HCT116 (cell line): ENCODE measurements around the gene CXADR. TPM values are rescaled to one million over a fixed set of nuclear protein-coding genes. Genes with fewer than 3 reads are reported as not detected.

Experiments
- ATAC-seq: fragments of 200-7000 bp; cut with Tn5 transposase; 2 replicates; pipeline ENCODE4 v1.9.1; 2020; ENCODE audit warnings: mild to moderate bottlenecking, moderate library complexity
- BruUV-seq: library from RNA; stranded (reverse); fragments of 400-500 nt; replicated peaks from 2 replicates; lab custom pipeline; 2021; lab: Mats Ljungman, UMichigan
- CTCF ChIA-PET: fragments of 300-600 bp; sonication (Branson Sonifier 250); formaldehyde crosslinking; loops from one replicate; lab custom pipeline; 2021; ENCODE audit warnings: antibody characterized with exemption; lab: Charles Lee
- POLR2A ChIA-PET: fragments of 300-600, 350-600 bp; sonication (Branson Sonifier 250); formaldehyde crosslinking; loops from one replicate; lab custom pipeline; 2021; ENCODE audit warnings: antibody characterized with exemption; lab: Charles Lee
- RAD21 ChIA-PET, 2 experiments: fragments of 300-600 bp; sonication (Branson Sonifier 250); formaldehyde crosslinking; loops; one replicate each; lab custom pipeline; 2023; ENCODE audit warnings: low total read pairs in 2 of 2; ENCODE audit not compliant: uncharacterized antibody in 2 of 2, unreplicated experiment in 2 of 2, low non-redundant PET in 1 of 2; lab: Charles Lee
- DNase-seq: peaks from one replicate; pipeline ENCODE4 v3.0.0-alpha.2; 2010; ENCODE audit warnings: low read depth, low spot score
- H2AFZ ChIP-seq: fragments of 200-600 bp; shearing (Covaris generic), sonication (generic); 2 replicates; pipeline ENCODE4 v1.6.1; 2017; ENCODE audit warnings: low read depth, mixed run types, mixed read lengths, antibody characterized with exemption, low read length; ENCODE audit not compliant: poor library complexity, severe bottlenecking
- H3K27ac ChIP-seq: 2 replicates; pipeline ENCODE4 v1.5.1; 2012; ENCODE audit warnings: low read depth, low read length
- H3K27me3 ChIP-seq: fragments of 200-600 bp; sonication (generic); 2 replicates; pipeline ENCODE4 v1.6.1; 2016; ENCODE audit warnings: mixed run types, low read length, mixed read lengths; ENCODE audit not compliant: insufficient read depth
- H3K36me3 ChIP-seq, 2 experiments: fragments of 200-500 bp in 1 of 2; fragments of 200-600 bp in 1 of 2; sonication (Bioruptor generic) in 1 of 2; sonication (generic) in 1 of 2; 2 replicates each; pipeline versions ENCODE4 v1.5.1 to v1.6.1; 2014 to 2016; ENCODE audit warnings: low read length in 2 of 2, inconsistent platforms in 1 of 2, mixed read lengths in 1 of 2, mixed run types in 1 of 2; ENCODE audit not compliant: insufficient read depth in 2 of 2, control insufficient read depth in 1 of 2
- H3K4me1 ChIP-seq, 2 experiments: fragments of 200-600 bp in 1 of 2; sonication (generic) in 1 of 2; 2 replicates each; pipeline versions ENCODE4 v1.5.1 to v1.6.1; 2012 to 2017; ENCODE audit warnings: low read length in 2 of 2, inconsistent platforms in 1 of 2, mild to moderate bottlenecking in 1 of 2, mixed read lengths in 1 of 2, mixed run types in 1 of 2, moderate library complexity in 1 of 2; ENCODE audit not compliant: insufficient read depth in 2 of 2, control insufficient read depth in 1 of 2
- H3K4me2 ChIP-seq: fragments of 200-600 bp; sonication (generic); 2 replicates; pipeline ENCODE4 v1.6.1; 2017; ENCODE audit warnings: mixed run types, low read length, mixed read lengths
- H3K4me3 ChIP-seq, 2 experiments: fragments of 200-600 bp in 1 of 2; sonication (generic) in 1 of 2; replicated peaks in 1 of 2; 2 replicates each; pipeline ENCODE4 v1.5.1; 2011 to 2016; ENCODE audit warnings: low read length in 2 of 2, control low read depth in 1 of 2, low read depth in 1 of 2, mild to moderate bottlenecking in 1 of 2, mixed read lengths in 1 of 2, mixed run types in 1 of 2
- H3K79me2 ChIP-seq: fragments of 200-600 bp; sonication (generic); 2 replicates; pipeline ENCODE4 v1.6.1; 2017; ENCODE audit warnings: mild to moderate bottlenecking, mixed run types, low read length, moderate library complexity, mixed read lengths; ENCODE audit not compliant: insufficient read depth
- H3K9ac ChIP-seq: fragments of 200-600 bp; sonication (generic); 2 replicates; pipeline ENCODE4 v1.6.1; 2016; ENCODE audit warnings: low read length, mixed read lengths
- H3K9me2 ChIP-seq: fragments of 200-600 bp; sonication (generic), shearing (Covaris generic); 2 replicates; pipeline ENCODE4 v1.6.1; 2017; ENCODE audit warnings: mixed run types, mild to moderate bottlenecking, moderate library complexity; ENCODE audit not compliant: insufficient read depth
- H3K9me3 ChIP-seq, 2 experiments: fragments of 200-500 bp in 1 of 2; fragments of 200-600 bp in 1 of 2; sonication (Bioruptor generic) in 1 of 2; sonication (generic) in 1 of 2; 2 replicates each; pipeline ENCODE4 v1.6.1; 2014 to 2017; ENCODE audit warnings: low read length in 2 of 2, mixed read lengths in 2 of 2, inconsistent platforms in 1 of 2, low read depth in 1 of 2, mild to moderate bottlenecking in 1 of 2, mixed run types in 1 of 2, moderate library complexity in 1 of 2; ENCODE audit not compliant: control insufficient read depth in 1 of 2, insufficient read depth in 1 of 2
- H4K20me1 ChIP-seq: fragments of 200-600 bp; sonication (generic), shearing (Covaris generic); 2 replicates; pipeline ENCODE4 v1.6.1; 2017; ENCODE audit warnings: mixed run types, mild to moderate bottlenecking, moderate library complexity; ENCODE audit not compliant: insufficient read depth
- CEBPB ChIP-seq: IDR thresholded peaks from 2 replicates; pipeline ENCODE4 v1.6.1; 2012; ENCODE audit warnings: low read depth
- CTCF ChIP-seq, 3 experiments: fragments of 200-600 bp in 1 of 3; sonication (generic) in 1 of 3; IDR thresholded peaks in 2 of 3; conservative IDR thresholded peaks in 1 of 3; 2 replicates each; pipeline ENCODE4 v1.5.1; 2012 to 2017; ENCODE audit warnings: low read depth in 2 of 3, low read length in 2 of 3, antibody characterized with exemption in 1 of 3, borderline replicate concordance in 1 of 3, control low read depth in 1 of 3, mild to moderate bottlenecking in 1 of 3, mixed read lengths in 1 of 3, mixed run types in 1 of 3, moderate library complexity in 1 of 3; ENCODE audit not compliant: insufficient read depth in 1 of 3
- EGR1 ChIP-seq: IDR thresholded peaks from 2 replicates; pipeline ENCODE4 v1.6.1; 2012; ENCODE audit warnings: low read depth
- ELF1 ChIP-seq: IDR thresholded peaks from 2 replicates; pipeline ENCODE4 v1.6.1; 2012; ENCODE audit warnings: low read depth, borderline replicate concordance
- EZH2 ChIP-seq: fragments of 200-600 bp; sonication (generic); IDR thresholded peaks from 2 replicates; pipeline ENCODE4 v1.6.1; 2017; ENCODE audit warnings: antibody characterized with exemption, mixed run types
- EZH2phosphoT487 ChIP-seq: fragments of 200-600 bp; IDR thresholded peaks from 2 replicates; pipeline ENCODE4 v1.6.1; 2018; ENCODE audit warnings: antibody characterized with exemption, borderline replicate concordance
- FOSL1 ChIP-seq: IDR thresholded peaks from 2 replicates; pipeline ENCODE4 v1.6.1; 2012; ENCODE audit warnings: low read depth
- JUND ChIP-seq: IDR thresholded peaks from 2 replicates; pipeline ENCODE4 v1.6.1; 2012
- POLR2A ChIP-seq: IDR thresholded peaks from 2 replicates; pipeline ENCODE4 v1.7.0; 2011; ENCODE audit warnings: borderline replicate concordance; ENCODE audit not compliant: insufficient read depth, insufficient read length; ENCODE audit errors: extremely low read depth
- POLR2AphosphoS5 ChIP-seq: IDR thresholded peaks from 2 replicates; pipeline ENCODE4 v1.6.1; 2011; ENCODE audit warnings: mild to moderate bottlenecking, low read depth, low read length, moderate library complexity
- RAD21 ChIP-seq: IDR thresholded peaks from 2 replicates; pipeline ENCODE4 v1.6.1; 2012; ENCODE audit warnings: low read depth, mild to moderate bottlenecking
- SP1 ChIP-seq: IDR thresholded peaks from 2 replicates; pipeline ENCODE4 v1.6.1; 2012; ENCODE audit warnings: low read depth
- SRF ChIP-seq: IDR thresholded peaks from 2 replicates; pipeline ENCODE4 v1.6.1; 2012; ENCODE audit warnings: low read depth
- YY1 ChIP-seq: IDR thresholded peaks from 2 replicates; pipeline ENCODE4 v1.6.1; 2011; ENCODE audit warnings: low read length, low read depth, moderate library complexity, mild to moderate bottlenecking; ENCODE audit not compliant: insufficient replicate concordance; ENCODE audit errors: extremely low read depth
- ZFX ChIP-seq: fragments of 450-650 bp; IDR thresholded peaks from 2 replicates; pipeline ENCODE4 v1.6.1; 2017
- ZNF274 ChIP-seq: fragments of 200-500 bp; sonication (Bioruptor generic); IDR thresholded peaks from 2 replicates; pipeline ENCODE4 v1.6.1; 2014; ENCODE audit warnings: mild to moderate bottlenecking, low read depth, low read length, inconsistent platforms
- intact Hi-C: fragments of 100-400 bp; cut with micrococcal nuclease; formaldehyde crosslinking; loops from 2 replicates; pipeline ENCODE4 v1.10.0; 2022
- total RNA-seq: library from RNA; stranded (reverse); gene quantifications from one replicate; pipeline ENCODE4 v1.2.1, GENCODE V29; 2021; ENCODE audit not compliant: unreplicated experiment
- TF ChIP-seq, protein P1 (sequence below): IDR thresholded peaks from 2 replicates; pipeline ENCODE4 v1.6.1; 2012; ENCODE audit warnings: low read depth
- TF ChIP-seq, protein P2 (sequence below): IDR thresholded peaks from 2 replicates; pipeline ENCODE4 v1.6.1; 2012
- TF ChIP-seq, protein P3 (sequence below): IDR thresholded peaks from 2 replicates; pipeline ENCODE4 v1.6.1; 2011; ENCODE audit warnings: mild to moderate bottlenecking, low read length, moderate library complexity; ENCODE audit not compliant: insufficient replicate concordance; ENCODE audit errors: extremely low read depth
- TF ChIP-seq, protein P4 (sequence below): IDR thresholded peaks from 2 replicates; pipeline ENCODE4 v1.6.1; 2012

The CXADR gene
- total RNA-seq, 1 experiment from 2014 or later, result 21.6 TPM

GRCh38 chr21:17540530-17540929 lies 27.7 kb downstream of the CXADR start:
- TF ChIP-seq YY1 (no peak), ELF1 (no peak), CTCF (IDR thresholded peaks at IDR 0.05 in 2 of 3, conservative IDR thresholded peaks at IDR 0.05 in 1 of 3; ENCODE audit: borderline replicate concordance in 1 of 3, insufficient read depth in 1 of 3, low read depth in 2 of 3, low read length in 2 of 3) (no peak), SP1 (no peak), JUND (no peak), POLR2A (no peak), ZFX (no peak), CEBPB (no peak), ZNF274 (no peak), EGR1 (no peak), SRF (no peak), EZH2phosphoT487 (no peak), POLR2AphosphoS5 (no peak), RAD21 (no peak), FOSL1 (no peak), EZH2 (no peak)
- TF ChIP-seq, protein P1, sequence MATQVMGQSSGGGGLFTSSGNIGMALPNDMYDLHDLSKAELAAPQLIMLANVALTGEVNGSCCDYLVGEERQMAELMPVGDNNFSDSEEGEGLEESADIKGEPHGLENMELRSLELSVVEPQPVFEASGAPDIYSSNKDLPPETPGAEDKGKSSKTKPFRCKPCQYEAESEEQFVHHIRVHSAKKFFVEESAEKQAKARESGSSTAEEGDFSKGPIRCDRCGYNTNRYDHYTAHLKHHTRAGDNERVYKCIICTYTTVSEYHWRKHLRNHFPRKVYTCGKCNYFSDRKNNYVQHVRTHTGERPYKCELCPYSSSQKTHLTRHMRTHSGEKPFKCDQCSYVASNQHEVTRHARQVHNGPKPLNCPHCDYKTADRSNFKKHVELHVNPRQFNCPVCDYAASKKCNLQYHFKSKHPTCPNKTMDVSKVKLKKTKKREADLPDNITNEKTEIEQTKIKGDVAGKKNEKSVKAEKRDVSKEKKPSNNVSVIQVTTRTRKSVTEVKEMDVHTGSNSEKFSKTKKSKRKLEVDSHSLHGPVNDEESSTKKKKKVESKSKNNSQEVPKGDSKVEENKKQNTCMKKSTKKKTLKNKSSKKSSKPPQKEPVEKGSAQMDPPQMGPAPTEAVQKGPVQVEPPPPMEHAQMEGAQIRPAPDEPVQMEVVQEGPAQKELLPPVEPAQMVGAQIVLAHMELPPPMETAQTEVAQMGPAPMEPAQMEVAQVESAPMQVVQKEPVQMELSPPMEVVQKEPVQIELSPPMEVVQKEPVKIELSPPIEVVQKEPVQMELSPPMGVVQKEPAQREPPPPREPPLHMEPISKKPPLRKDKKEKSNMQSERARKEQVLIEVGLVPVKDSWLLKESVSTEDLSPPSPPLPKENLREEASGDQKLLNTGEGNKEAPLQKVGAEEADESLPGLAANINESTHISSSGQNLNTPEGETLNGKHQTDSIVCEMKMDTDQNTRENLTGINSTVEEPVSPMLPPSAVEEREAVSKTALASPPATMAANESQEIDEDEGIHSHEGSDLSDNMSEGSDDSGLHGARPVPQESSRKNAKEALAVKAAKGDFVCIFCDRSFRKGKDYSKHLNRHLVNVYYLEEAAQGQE, result no peak
- TF ChIP-seq, protein P2, sequence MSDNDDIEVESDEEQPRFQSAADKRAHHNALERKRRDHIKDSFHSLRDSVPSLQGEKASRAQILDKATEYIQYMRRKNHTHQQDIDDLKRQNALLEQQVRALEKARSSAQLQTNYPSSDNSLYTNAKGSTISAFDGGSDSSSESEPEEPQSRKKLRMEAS, result no peak
- TF ChIP-seq, protein P3, sequence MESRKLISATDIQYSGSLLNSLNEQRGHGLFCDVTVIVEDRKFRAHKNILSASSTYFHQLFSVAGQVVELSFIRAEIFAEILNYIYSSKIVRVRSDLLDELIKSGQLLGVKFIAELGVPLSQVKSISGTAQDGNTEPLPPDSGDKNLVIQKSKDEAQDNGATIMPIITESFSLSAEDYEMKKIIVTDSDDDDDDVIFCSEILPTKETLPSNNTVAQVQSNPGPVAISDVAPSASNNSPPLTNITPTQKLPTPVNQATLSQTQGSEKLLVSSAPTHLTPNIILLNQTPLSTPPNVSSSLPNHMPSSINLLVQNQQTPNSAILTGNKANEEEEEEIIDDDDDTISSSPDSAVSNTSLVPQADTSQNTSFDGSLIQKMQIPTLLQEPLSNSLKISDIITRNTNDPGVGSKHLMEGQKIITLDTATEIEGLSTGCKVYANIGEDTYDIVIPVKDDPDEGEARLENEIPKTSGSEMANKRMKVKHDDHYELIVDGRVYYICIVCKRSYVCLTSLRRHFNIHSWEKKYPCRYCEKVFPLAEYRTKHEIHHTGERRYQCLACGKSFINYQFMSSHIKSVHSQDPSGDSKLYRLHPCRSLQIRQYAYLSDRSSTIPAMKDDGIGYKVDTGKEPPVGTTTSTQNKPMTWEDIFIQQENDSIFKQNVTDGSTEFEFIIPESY, result no peak
- TF ChIP-seq, protein P4, sequence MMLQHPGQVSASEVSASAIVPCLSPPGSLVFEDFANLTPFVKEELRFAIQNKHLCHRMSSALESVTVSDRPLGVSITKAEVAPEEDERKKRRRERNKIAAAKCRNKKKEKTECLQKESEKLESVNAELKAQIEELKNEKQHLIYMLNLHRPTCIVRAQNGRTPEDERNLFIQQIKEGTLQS, result no peak
- intact Hi-C loops, result no loop called here
- Histone ChIP-seq H2AFZ (no peak overlapping the region), H4K20me1 (no peaks in the 10 kb centered on the region), H3K79me2 (no peaks in the 10 kb centered on the region; the same call in 1 of the 2 replicates), H3K4me3 (no peak overlapping the region), H3K36me3 (no peaks in the 10 kb centered on the region), H3K4me1 (peaks cover 0 to 6% of the 10 kb centered on the region in 2 experiments; a peak in 1 of 4 replicates), H3K9ac (no peak overlapping the region), H3K9me3 (no peaks in the 10 kb centered on the region), H3K27me3 (no peaks in the 10 kb centered on the region), H3K9me2 (no peaks in the 10 kb centered on the region), H3K27ac (no peak overlapping the region), H3K4me2 (no peak overlapping the region)
- CTCF ChIA-PET, result no interaction called here
- POLR2A ChIA-PET, result no interaction called here
- RAD21 ChIA-PET, result no interaction called here
- ATAC-seq, result no peak
- no peak for DNase-seq
- BruUV-seq, result no TSS peak
